ENCODE data around the gene ARRDC1.
A peak's percentile ranks its signal among the peaks of the same experiment; 100 is the strongest.

The ARRDC1 gene

GRCh38 chr9:137612741-137613142, 7.3 kb downstream of the ARRDC1 start:
- no peak for DNase-seq (ENCODE audit: low read depth)
- no peak overlapping the region for H3K4me3 ChIP-seq (ENCODE audit: low read depth, low read length)
- TF ChIP-seq CTCF (IDR thresholded peaks at IDR 0.05; ENCODE audit: low read depth, low read length, missing control alignments) = no peak

- no peak for TF ChIP-seq CTCF (IDR thresholded peaks at IDR 0.05; ENCODE audit: low read depth, low read length, missing control alignments)
- no peak overlapping the region for H3K4me3 ChIP-seq (ENCODE audit: low read depth, low read length)
- DNase-seq (ENCODE audit: low read depth) = no peak
Observed at GRCh38 chr9:137613259-137613658, 7.8 kb downstream of the ARRDC1 start.

- no peak for TF ChIP-seq CTCF (IDR thresholded peaks at IDR 0.05; ENCODE audit: low read depth, low read length, missing control alignments)
- no peak for DNase-seq (ENCODE audit: low read depth)
- H3K4me3 ChIP-seq (ENCODE audit: low read depth, low read length) = no peak overlapping the region
Observed at GRCh38 chr9:137613738-137614523, 8.4 kb downstream of the ARRDC1 start.

GRCh38 chr9:137614631-137615386, 9.3 kb downstream of the ARRDC1 start:
- TF ChIP-seq CTCF (IDR thresholded peaks at IDR 0.05; ENCODE audit: low read depth, low read length, missing control alignments) = peak; percentile 11
- no peak for DNase-seq (ENCODE audit: low read depth)
- no peak overlapping the region for H3K4me3 ChIP-seq (ENCODE audit: low read depth, low read length)

- H3K4me3 ChIP-seq (ENCODE audit: low read depth, low read length) = no peak overlapping the region
- TF ChIP-seq CTCF (IDR thresholded peaks at IDR 0.05; ENCODE audit: low read depth, low read length, missing control alignments) = no peak
- no peak for DNase-seq (ENCODE audit: low read depth)
Observed at GRCh38 chr9:137615387-137615871, 9.9 kb downstream of the ARRDC1 start.

- H3K4me3 ChIP-seq (ENCODE audit: low read depth, low read length) = peak within 1 kb of the TSS; percentile 85
- peak; percentile 35 for DNase-seq (ENCODE audit: low read depth)
- no peak for TF ChIP-seq CTCF (IDR thresholded peaks at IDR 0.05; ENCODE audit: low read depth, low read length, missing control alignments)
Observed at GRCh38 chr9:137618105-137619067, 12.9 kb downstream of the ARRDC1 start, which contains the start of gene EHMT1. Gene EHMT1 (plus strand): TSS chr9:137619005. CDS start chr9:137619029, 24 bp downstream.

All from GM12864 (cell line).